Stimulated activated CD4-positive, alpha-beta T cell treated with anti-CD3 and anti-CD28 coated beads, Interleukin-12 subunit alpha, Interleukin-12 subunit beta, amount 100 ng/mL, for 48 hours (primary cell): ENCODE results near the gene CEP72.

Experiments used
- DNase-seq, 3 donors: peaks; one replicate each; pipeline ENCODE4 v3.0.0-alpha.2; 2020; ENCODE audit warnings: low read depth in 2 of 3, low spot score in 1 of 3

The CEP72 gene

DNA sequence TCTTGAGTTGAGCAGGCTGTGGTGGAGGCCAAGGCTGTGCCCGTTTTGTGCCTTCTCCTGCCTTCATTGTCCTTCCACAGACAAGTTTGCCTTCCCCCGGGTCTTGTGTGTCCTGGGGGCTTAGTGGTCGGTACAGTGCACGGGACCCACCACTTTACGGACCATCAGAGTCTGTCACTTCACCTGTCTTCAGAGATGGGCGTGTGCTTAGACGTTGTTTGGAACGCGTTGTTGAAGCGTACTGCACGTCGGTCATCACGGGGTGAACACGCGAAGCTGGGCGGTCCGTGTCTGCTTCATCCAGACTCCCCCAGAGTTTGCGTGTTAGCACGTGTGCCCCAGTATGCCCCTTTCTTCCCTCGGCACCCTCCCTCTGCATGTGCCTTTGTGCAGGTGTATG is 24.8 kb downstream of the CEP72 start:
- DNase-seq = no peak

DNA sequence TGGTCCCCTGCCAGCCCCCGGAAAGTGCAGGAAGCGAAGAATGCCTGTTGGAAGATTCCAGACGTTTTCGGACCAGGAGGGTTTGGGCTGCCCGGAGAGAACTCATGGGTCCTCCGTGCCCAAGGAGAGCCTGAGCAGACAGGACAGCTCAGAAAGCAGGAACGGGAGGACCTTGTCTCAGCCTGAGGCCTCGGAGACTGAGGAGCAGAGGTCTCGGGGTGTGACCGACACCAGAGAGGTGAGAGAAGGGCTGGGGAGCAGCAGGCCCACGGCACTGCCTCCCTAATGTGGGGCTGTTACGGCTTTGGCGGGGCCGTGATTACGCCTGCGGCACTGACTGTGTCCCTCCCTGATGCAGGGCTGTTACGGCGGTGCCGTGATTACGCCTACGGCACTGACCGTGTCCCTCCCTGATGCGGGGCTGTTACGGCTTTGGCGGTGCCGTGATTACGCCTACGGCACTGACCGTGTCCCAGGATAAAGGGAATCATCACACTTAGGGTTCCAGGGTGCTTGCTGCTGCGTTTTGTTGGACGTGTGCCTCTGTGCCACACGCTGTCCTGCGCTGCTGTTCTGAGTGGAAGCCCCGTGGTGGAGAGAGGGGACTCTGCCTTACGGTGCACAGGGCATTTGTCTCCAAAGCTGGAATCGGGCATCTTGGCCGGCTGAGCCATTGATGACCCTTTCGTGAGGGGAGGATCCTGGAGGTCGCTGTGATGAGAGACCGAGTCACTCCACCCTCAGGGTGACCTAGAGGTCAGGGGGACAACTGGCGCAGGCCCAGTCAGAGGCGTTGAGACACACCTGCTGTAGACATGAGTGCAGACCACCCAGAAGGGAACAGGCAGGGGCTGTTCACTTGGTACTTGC is 25.7 kb downstream of the CEP72 start:
- DNase-seq = no peak

DNA sequence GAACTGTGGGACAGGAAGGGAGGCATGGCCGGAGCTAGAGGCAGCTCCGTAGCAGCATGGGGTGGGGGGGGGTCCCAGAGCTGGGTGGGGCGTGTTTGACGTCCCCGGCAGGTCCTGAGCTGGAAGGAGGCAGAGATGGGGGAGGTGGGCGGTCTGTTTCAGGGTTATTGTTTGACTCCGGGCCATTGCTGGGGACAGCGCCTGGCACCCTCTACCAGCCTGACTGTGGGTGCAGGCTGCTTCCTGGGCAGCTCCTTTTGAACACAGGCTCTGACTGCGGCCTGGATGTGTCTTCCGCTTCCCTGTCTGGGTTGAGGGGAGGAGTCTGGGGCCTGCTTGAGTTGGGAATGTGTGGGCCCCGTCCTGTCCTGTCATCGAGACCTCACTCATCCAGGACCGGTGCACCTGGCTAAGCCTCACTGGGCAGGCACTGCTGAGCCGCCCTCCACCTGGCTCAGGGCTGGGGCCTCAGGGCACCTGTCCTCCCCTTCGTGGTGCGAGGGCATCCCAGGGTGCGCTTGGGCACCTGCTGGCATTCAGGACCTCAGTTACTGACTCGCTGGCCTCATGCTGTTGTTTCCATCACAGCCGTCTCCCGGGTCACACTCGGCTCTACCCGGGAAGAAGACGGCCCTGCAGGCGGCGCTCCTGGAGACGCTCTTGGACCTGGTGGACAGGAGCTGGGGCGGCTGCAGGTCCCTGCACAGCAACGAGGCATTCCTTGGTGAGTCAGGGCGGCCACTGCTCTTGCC is 26.5 kb downstream of the CEP72 start:
- no peak for DNase-seq

DNA sequence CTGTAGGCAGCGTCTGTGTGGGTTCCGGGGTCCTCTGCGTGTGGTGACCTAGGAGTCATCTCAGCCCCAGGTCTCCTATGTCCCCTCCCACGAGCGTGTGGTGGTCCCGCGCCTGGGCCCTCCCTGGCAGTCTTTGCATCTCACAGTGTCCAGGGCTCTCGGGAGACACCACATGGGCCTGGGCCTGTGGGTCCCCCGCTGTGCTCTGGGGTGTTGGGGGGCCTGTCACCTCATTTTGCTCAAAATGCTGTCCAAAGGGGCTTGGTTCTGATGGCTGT is 27.1 kb downstream of the CEP72 start:
- DNase-seq = no peak

DNA sequence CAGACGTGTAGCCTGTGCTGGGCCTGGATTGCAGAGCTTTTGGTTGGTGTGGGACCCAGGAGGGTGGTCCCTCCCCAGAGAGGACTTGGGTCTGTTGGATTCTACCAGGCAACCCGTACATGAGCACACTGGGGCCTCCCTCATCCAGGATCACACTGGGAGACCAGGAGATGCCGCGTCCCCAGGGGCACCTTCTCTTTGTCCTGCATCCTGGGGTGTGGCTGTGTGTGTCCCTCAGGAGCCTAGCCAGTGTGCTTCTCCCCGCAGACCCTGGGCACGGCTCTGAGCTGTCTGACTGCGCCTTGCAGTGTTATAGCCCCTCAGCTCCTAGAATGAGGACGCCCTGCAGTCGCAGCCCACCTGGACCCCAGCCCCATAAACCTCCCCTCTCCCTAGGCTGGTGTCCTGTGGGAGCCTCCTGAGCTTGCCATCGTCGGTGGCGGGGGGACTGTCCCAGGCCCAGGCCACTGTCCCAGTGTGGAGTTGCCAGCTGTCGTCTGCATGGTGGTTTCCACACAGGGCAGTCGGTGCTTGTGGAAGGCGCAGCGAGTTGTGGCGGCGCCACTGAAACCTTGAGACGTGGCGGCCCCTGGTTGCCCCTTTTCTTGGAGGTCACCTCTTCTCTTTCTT is 27.6 kb downstream of the CEP72 start:
- no peak for DNase-seq

DNA sequence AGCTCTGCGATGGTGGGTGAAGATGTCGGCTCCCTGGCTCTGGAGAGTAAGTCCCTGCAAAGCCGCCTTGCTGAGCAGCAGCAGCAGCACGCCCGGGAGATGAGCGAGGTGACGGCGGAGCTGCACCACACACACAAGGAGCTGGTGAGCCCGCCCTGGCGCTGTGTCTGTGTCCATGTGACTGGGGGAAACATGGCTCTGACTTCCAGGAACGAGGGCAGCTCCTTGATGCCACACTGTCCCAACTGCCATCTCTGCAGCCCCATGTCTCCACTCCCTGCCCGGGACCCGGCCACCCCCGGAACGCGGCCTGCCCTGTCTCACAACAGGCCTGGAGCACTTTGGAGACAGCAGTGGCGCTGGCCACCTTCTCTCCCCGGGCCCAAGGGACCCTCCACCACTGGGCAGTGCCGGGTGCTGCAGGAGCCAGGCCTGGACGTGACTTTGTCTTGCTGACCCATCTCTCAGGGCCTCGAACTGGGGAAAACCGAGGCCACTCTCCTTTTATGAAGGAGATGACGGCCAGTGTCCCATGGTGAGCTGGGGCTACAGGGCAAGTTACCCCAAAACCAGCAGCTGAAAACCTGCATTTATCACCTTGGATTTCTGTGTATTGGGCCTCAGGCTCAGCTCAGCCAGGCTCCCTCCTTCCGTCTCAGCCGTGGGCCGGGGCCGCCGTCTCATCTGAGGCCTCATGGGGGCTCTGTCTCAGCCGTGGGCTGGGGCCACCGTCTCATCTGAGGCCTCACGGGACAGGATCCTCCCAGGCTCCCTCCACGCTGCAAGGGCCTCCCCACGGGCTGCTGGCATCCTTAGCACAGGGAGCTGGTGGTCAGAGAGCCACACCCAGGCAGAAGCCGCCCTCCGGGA is 28.6 kb downstream of the CEP72 start:
- no peak for DNase-seq

DNA sequence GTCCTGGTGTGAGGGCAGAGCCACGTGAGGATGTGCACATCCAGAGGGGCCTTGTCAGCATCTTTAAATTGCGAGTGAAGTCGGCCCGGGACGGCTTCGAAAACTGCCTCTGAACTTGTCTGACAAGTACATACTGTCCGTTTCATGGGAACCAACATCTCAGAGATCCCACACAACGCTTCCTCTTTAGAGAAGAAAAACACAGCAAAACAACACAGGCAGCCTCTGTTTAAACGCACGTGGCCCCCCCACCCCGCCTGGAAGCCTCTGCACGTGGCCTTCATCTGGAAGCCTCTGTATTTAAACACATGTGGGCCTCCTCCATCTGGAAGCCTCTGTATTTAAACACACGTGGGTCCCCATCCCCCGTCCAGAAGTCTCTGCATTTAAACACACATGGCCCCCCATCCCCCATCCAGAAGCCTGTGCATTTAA is 29.2 kb downstream of the CEP72 start:
- no peak for DNase-seq

DNA sequence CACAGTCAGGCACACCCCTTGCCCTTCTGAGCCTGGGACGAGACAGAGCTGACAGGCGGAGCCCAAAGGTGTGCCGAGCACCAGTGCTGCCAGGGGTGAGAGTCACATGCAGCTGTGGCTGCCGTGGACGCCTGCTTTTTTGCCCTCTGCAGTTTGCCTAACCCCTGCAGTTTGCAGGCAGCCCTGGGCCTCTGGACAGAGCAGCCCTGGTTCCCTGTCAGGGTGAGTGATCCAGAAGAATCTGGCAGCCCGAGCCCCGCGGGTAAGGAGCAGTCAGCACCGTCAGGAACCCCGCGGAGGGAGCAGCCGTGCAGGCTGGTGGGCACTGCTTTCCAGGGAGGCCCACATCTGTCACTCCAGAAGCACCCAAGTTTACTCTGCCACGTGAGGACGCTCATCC is 30.3 kb downstream of the CEP72 start:
- no peak for DNase-seq

DNA sequence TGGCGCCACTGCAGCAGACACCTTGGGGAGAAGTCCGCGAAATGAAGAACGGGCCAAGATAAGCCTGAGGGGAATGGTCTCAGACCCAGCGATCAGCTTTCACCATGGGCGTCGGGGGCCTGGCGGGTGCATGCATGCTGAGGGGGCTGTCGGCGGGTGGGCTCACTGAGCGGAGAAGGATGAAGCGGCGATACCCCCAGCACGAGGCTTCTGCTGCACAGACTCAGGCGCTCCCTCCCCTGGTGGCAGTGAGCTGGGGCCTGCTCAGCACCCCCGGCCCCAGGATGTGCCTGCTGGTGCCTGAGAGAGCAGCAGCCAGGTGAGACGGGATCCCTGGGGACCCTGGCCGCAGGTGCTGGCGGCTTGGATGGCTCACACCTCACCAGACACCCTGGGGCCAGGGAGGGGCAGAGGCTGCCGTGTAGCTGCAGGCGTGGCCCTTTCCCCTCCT is 31.2 kb downstream of the CEP72 start:
- DNase-seq = no peak

DNA sequence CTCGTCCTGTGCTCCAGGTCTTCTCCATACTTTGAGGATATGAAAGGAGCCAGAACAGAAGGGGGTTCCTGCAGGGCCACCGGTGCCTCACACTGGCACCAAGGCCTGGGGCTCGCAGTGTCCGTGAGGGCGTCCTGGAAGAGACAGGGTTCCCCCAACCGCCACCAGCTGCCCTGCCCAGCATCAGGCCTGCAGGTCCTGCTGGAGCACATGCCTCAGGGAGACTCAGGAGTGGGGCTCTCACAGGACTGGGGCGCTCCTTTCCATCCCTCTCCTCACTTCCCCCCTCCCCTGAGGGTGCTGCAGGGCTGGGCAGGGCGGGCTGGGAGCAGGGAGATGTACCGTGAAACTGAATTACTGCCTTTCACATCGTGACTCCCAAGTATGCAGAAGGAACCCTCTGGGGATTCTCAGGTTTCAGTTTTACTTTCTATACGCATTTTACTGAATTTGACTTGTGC is 31.7 kb downstream of the CEP72 start:
- DNase-seq = no peak

DNA sequence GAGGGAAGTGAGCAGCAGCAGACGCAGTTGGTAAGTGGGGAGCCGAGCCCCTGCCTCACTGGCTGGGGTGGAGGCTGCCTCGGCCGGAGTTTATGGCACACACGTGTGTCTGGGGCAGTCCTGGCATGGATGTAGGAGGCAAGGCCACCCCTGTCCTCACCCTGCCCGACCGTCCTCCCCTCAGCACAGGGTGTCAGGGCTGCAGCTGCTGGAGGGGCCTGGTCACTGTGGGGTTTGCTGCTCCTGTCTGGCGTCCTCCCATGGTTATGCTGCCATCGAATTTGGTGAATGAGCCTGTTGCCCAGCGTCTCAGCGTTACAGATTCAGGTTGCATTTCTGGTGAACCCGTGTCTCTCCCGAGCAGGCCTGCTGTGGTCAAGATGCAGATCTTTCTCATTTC is 32.4 kb downstream of the CEP72 start:
- DNase-seq = no peak

DNA sequence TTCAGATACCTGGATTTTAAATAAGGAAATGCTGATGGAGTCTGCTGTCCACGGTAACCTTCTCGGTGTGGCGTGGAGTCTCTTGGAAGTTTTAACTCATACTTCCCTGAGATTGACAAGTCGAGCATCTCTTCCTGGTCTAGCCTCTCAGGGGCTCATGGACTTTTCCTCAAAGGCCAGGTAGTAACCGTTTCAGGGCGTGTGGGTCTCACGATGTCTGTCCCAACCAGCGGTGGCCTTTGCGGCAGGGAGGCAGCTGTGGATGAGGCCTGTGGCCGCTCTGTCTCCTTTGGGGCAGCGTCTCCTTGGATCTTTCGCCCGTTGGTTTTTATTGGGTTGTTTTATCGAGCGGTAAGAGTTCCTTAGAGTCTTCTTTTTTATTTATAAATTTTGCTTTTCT is 32.8 kb downstream of the CEP72 start:
- DNase-seq = no peak

DNA sequence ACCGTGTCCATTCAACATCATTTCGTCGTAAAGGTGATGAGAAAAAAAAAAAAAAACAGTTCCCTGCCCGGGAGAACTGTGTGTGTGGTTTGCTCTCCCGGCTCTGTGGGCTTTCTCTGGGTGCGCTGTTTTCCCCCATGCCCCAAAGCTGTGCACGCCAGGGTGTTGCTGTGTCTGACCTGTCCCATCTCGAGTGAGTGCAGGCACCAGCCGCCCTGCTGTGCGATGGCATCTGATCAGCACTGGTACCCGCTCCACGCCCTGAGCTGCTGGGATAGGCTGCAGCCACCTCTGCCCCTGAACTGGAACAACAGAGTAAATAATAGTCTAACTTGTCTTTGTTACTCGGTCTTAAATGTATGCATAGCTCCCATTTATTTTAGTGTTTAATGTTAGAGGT is 33.3 kb downstream of the CEP72 start:
- DNase-seq = no peak

DNA sequence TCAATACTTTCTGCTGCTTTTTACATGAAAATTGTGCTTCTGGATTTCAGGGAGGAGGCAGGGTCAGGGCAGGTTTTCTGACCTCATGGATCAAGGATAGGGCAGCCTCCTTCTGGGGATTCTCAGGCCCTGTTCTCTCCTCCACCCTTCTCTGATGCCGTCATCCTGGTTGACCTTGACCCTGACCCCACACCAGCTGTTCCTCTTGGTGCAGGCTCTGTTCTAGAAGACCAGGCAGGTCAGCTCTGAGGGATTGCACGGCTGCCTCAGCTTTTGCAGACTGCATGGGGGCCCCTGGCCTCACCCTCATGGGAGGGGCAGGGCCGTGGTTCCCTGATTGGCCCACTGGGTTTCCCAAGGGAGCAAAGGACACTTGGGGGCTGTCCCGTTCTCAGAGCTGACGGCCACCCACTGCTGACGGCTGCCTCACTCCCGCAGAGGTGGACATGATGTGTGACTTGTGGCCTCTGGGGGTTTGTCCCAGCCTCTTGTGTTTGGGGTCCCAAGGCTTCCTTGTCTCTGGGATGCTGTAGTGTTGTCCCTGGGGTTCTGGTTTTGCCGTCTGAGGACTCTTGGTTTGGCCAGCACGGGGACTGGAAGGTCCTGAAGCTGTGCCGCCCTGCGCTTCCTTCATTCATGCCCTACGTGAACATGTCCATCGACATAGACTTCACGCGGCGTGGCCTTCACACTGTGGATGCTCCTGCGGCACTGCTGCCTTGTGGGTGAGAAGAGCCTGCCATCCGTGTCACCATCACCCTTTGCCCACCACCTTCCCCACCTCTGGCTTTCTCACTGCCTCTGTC is 34.5 kb downstream of the CEP72 start:
- no peak for DNase-seq

DNA sequence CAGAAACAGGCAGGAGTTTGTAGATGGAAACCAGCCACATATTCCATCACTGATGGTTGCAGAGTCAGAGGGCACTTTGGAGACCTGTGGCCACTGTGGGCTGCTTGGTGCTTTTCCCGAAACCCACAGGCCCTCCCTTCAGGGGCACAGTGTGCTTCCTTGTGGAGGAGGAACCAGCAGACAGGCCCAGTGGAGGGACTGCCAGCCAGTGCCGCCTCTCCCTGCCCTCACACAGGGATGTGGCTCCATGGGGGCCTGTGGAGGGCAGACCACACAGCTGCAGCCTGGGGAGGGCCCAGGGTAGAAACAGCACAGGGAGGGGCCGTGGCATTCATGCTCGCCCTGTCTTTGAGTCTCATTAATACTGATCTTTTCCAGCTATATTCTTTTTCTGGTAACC is 35.2 kb downstream of the CEP72 start:
- no peak for DNase-seq

DNA sequence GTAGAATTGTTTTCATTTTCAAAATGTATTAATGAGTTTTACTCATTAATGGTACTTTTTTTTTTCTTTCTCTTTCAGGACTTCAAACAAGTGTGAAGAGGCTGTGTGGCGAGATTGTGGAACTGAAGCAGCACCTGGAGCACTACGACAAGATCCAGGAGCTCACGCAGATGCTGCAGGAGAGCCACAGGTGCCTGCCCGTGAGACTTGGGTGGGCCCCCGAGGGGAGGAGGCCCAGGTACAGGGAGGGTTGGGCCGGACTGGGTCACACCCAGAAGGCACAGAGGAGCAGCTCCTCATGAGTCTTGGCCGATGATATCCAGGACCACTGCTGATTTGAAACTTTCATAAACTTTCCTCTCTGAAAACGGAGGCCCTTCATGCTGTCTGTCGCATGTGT is 35.6 kb downstream of the CEP72 start:
- no peak for DNase-seq

DNA sequence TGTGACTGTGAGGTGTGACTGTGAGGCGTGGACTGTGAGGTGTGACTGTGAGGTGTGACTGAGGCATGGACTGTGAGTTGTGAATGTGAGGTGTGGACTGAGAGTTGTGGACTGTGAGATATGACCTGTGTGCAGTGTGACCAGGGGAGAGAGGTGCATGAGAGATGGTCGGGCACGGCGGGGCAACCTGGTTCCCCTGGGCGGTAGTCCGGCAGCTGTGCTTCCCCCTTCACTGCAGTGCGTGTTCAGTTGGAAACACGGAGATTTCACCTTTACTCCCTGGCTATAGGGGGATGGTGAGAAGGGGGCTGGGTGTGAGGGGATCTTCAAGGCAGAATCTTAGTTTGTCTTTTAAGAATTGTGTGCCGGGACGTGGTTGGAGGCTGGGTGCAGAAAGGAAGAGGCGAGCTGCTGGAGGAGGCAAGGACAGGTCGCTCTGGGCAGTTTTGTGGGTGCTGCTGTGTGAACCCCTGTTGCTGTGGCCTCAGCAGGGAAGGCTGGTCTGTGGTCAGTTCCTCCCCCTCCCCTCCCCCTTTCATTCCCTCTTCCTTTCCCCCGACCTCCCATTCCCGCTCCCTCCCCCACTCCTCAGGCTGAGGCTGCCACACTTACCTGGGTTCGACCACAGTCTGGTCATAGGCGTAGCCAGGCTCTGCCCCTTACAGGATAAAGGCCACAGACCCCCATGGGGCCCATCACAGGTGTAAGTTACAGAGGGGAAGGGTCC is 39.3 kb downstream of the CEP72 start:
- DNase-seq = no peak

DNA sequence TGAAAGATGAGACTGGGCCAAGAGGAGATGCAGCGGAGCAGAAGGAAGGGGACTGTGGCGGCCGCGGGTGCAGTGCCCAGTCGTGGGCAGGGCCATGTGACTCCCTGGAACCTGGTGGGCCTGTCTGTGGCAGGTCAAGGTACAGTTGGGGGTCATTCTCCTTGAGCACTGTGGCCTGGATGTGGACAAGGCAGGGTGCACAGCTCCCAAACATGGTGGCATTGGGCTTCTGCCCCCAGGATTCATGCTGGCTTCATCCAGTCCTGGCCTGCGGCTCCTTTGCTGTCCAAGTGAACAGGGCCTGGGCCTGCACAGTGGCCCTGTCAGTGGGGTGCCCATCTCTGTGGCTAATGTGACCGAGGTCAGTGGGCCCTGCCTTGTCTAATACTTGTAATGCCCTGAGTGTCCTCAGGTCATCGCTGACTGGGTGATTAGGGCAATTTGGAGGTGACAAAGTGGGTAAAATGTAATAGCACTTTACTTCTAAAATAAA is 39.9 kb downstream of the CEP72 start:
- DNase-seq = no peak

DNA sequence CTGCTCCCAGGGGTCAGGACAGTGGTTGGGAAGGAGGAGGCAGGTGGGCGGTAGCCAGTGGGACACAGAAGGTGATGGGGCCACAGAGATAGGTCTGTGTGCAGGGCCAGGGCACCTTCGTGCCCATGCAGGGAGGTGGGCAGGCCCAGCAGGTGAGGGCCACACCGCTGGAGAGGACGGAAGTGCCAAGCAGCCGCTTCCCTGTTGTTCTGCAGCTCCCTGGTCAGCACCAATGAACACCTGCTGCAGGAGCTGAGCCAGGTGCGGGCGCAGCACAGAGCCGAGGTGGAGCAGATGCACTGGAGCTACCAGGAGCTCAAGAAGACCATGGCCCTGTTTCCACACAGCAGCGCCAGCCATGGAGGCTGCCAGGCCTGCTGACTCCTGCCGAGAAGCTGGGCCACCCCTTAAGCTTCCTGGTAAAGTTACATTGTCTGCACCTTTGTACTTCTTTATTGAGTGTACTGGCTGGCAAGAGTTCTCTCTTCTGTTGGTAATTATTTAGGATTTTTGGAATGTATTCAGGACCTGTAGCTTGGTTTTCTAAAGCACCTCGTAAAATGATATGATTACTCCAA is 40.7 kb downstream of the CEP72 start:
- no peak for DNase-seq
